Measurements from ENCODE around the gene VSNL1. TPM values are rescaled to one million over a fixed set of nuclear protein-coding genes. Genes with fewer than 3 reads are reported as not detected.

Gene VSNL1
- total and polyA plus RNA-seq, 2 experiments from 2014 or later, result 102 to 112 TPM

- ATAC-seq (no peak), DNase-seq (ENCODE audit: low spot score) (no peak)
- Histone ChIP-seq H3K36me3 (ENCODE audit: insufficient read depth) (no peaks in the 10 kb centered on the region), H3K9me2 (ENCODE audit: insufficient read depth) (no peaks in the 10 kb centered on the region), H3K27me3 (ENCODE audit: insufficient read depth) (no peaks in the 10 kb centered on the region), H3K4me1 (ENCODE audit: insufficient read depth) (peaks cover 85% of the 10 kb centered on the region), H3K4me3 (no peak overlapping the region), H2AFZ (no peak overlapping the region), H3K4me2 (no peak overlapping the region), H3K27ac (ENCODE audit: low read depth) (no peak overlapping the region), H4K20me1 (replicated peaks; ENCODE audit: insufficient read depth) (peaks cover 8% of the 10 kb centered on the region; the same call in 1 of the 2 replicates), H3K79me2 (replicated peaks; ENCODE audit: insufficient read depth) (peaks cover 100% of the 10 kb centered on the region), H3F3A (replicated peaks; ENCODE audit: low read depth) (no peaks in the 10 kb centered on the region)
- H3K4me3 Mint-ChIP-seq, result no peak overlapping the region
- peaks cover 81% of the 10 kb centered on the region for H3K4me1 Mint-ChIP-seq
- TF ChIP-seq NANOG (IDR thresholded peaks at IDR 0.05; ENCODE audit: borderline replicate concordance), result no peak
- TF ChIP-seq ZNF462 (CRISPR knock-in tag; IDR thresholded peaks at IDR 0.05), result no peak
- no peak for TF ChIP-seq EZH2 (IDR thresholded peaks at IDR 0.05; ENCODE audit: low read depth, unreplicated experiment)
- no peak for TF ChIP-seq CTCF (conservative IDR thresholded peaks at IDR 0.05; ENCODE audit: low read depth in 2 of 2)
- no peak for TF ChIP-seq POLR2AphosphoS5 (IDR thresholded peaks at IDR 0.05; ENCODE audit: low read depth)
- no peak for TF ChIP-seq REST (IDR thresholded peaks at IDR 0.05; ENCODE audit: unreplicated experiment)
- no peak for TF ChIP-seq ETS1 (IDR thresholded peaks at IDR 0.05)
- no peak for TF ChIP-seq ZNF114 (CRISPR knock-in tag; IDR thresholded peaks at IDR 0.05)
- H3K27ac Mint-ChIP-seq, result no peak overlapping the region
- H3K27me3 Mint-ChIP-seq (ENCODE audit: insufficient read depth, low read depth, poor library complexity), result peaks cover 2% of the 10 kb centered on the region
- H3K36me3 Mint-ChIP-seq (ENCODE audit: low read depth), result peaks cover 22% of the 10 kb centered on the region
- H3K9me3 Mint-ChIP-seq, result 0 out of 3 replicates have a peak, but pooled peaks cover 2% of the 10 kb centered on the region
These were observed 10.4 kb downstream of the VSNL1 start for GRCh38 chr2:17550907-17551306.

Measured in GM23338 (cell line).